ENCODE measurements around the gene NOM1.

Gene NOM1

GRCh38 chr7:156993021-156993924 lies 43.8 kb downstream of the NOM1 start:
- no peak overlapping the region for H3K27ac ChIP-seq
- TF ChIP-seq CTCF (conservative IDR thresholded peaks at IDR 0.05) = no peak

- TF ChIP-seq CTCF (conservative IDR thresholded peaks at IDR 0.05) = no peak
- no peak overlapping the region for H3K27ac ChIP-seq
Observed at GRCh38 chr7:156993925-156994235, 44.4 kb downstream of the NOM1 start.

- no peak for TF ChIP-seq CTCF (conservative IDR thresholded peaks at IDR 0.05)
- H3K27ac ChIP-seq = no peak overlapping the region
Observed at GRCh38 chr7:156994417-156994816, 44.9 kb downstream of the NOM1 start.

- TF ChIP-seq CTCF (conservative IDR thresholded peaks at IDR 0.05) = no peak
- peak overlapping the region; percentile 83 for H3K27ac ChIP-seq
Observed at GRCh38 chr7:156998988-156999957, 49.8 kb downstream of the NOM1 start.

GRCh38 chr7:156999958-157000726 lies 50.6 kb downstream of the NOM1 start:
- H3K27ac ChIP-seq = peak overlapping the region; percentile 83
- 0 out of 2 replicates have a peak, but pooled peaks have one; percentile 25 for TF ChIP-seq CTCF (conservative IDR thresholded peaks at IDR 0.05)

- peak overlapping the region; percentile 83 for H3K27ac ChIP-seq
- TF ChIP-seq CTCF (conservative IDR thresholded peaks at IDR 0.05) = no peak
Observed at GRCh38 chr7:157000741-157001653, 51.5 kb downstream of the NOM1 start.

All from VCaP (cell line).